Measurements from ENCODE around the gene ZNF738.

DNA sequence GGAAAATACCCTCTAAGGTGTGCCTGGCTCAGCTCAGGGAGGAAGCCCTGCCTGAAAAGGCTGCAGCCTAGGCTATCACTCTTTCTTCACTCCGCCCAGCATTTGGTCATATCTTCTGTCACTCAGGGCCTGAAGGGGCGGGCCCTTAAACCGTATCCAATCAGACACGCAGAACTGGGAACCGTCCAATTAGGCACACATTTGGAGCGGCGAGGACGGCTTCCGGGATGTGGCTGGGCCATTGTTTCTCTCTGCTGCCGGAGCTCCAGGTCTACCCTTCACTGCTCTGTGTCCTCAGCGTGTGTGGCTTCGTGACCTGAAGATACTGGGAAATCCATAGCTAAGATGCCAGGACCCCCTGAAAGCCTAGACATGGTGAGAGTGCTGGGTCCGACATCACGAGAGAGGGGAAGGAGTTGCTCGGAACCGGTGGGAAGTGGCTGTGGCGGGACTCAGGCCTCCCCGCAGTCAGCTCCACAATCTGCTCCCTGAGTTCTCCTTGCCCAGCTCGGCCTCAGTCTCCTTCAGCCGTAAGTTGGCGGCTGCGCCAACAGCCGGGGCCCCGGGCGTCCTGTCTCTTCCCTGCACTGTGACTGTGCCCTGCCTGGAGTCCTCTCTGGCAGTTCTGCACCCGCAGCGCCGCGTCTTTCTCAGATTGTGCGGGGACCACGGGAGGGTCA lies 38.2 kb downstream of the ZNF738 start, which contains the start of gene ZNF493:
- TF ChIP-seq EZH2 (IDR thresholded peaks at IDR 0.05) = no peak
- peak; percentile 53; the same call in 1 of the 2 replicates for TF ChIP-seq POLR2AphosphoS5 (IDR thresholded peaks at IDR 0.05; ENCODE audit: borderline replicate concordance, low read depth, low read length)
- TF ChIP-seq FOXP2 (optimal IDR thresholded peaks at IDR 0.05; ENCODE audit: control extremely low read depth, extremely low read length, insufficient read depth) = no peak
